H1 (cell line): Measurements from ENCODE around the gene LTBP3. TPM values are rescaled to one million over a fixed set of nuclear protein-coding genes. Genes with fewer than 3 reads are reported as not detected.

Experiments used
- CTCF ChIA-PET: fragments of 300-600 bp; sonication (Branson Sonifier 250); formaldehyde crosslinking; loops from one replicate; lab custom pipeline; 2021; ENCODE audit not compliant: partially characterized antibody; lab: Charles Lee
- POLR2A ChIA-PET: fragments of 300-600 bp; sonication (Branson Sonifier 250); formaldehyde crosslinking; loops from one replicate; lab custom pipeline; 2021; ENCODE audit warnings: inconsistent platforms; ENCODE audit not compliant: partially characterized antibody; lab: Charles Lee
- DNase-seq, 2 experiments: peaks; one replicate each; pipeline versions ENCODE4 v3.0.0 to v3.0.0-alpha.2; 2010 to 2022; ENCODE audit warnings: low spot score in 2 of 2, low read depth in 1 of 2, mixed read lengths in 1 of 2
- FAIRE-seq: peaks from 2 replicates; lab custom pipeline; 2011; peaks lifted over from hg19 to GRCh38; lab: Jason Lieb, UNC
- H2AFZ ChIP-seq: 2 replicates; pipeline ENCODE4 v1.8.1; 2012; ENCODE audit warnings: low read length, inconsistent platforms
- H2AK5ac ChIP-seq: 2 replicates; pipeline ENCODE4 v1.6.1; 2013; ENCODE audit warnings: low read depth, low read length
- H2BK120ac ChIP-seq: replicated peaks from 2 replicates; pipeline ENCODE3; 2013; ENCODE audit warnings: low read depth, low read length, inconsistent platforms
- H2BK12ac ChIP-seq: 2 replicates; pipeline ENCODE4 v1.6.1; 2013; ENCODE audit warnings: low read depth, low read length
- H2BK15ac ChIP-seq: 2 replicates; pipeline ENCODE4 v1.6.1; 2013; ENCODE audit warnings: low read length
- H2BK20ac ChIP-seq: 2 replicates; pipeline ENCODE4 v1.6.1; 2013; ENCODE audit warnings: low read length
- H2BK5ac ChIP-seq: 2 replicates; pipeline ENCODE4 v1.6.1; 2013; ENCODE audit warnings: low read depth, low read length
- H3K14ac ChIP-seq: 2 replicates; pipeline ENCODE4 v1.6.1; 2013; ENCODE audit warnings: inconsistent platforms; ENCODE audit not compliant: insufficient read length
- H3K18ac ChIP-seq: 2 replicates; pipeline ENCODE4 v1.6.1; 2013; ENCODE audit warnings: low read length; ENCODE audit errors: extremely low read depth
- H3K23ac ChIP-seq: 2 replicates; pipeline ENCODE4 v1.6.1; 2013; ENCODE audit warnings: inconsistent platforms; ENCODE audit not compliant: insufficient read length
- H3K23me2 ChIP-seq: 2 replicates; pipeline ENCODE4 v1.6.1; 2013; ENCODE audit warnings: low read depth, low read length
- H3K27ac ChIP-seq: 2 replicates; pipeline ENCODE4 v1.6.1; 2011; ENCODE audit warnings: low read depth, low read length, inconsistent platforms
- H3K27me3 ChIP-seq, 4 experiments: replicated peaks in 1 of 4; 1 replicate in 1 of 4; 2 replicates in 3 of 4; pipeline versions ENCODE4 v1.6.1 to v1.8.1; 2011 to 2013; ENCODE audit warnings: low read length in 3 of 4, mild to moderate bottlenecking in 3 of 4, inconsistent platforms in 2 of 4, mixed read lengths in 2 of 4, moderate library complexity in 1 of 4; ENCODE audit not compliant: control insufficient read depth in 3 of 4, insufficient read depth in 3 of 4; ENCODE audit errors: extremely low read depth in 1 of 4
- H3K36me3 ChIP-seq, 4 experiments: 2 replicates each; pipeline versions ENCODE4 v1.6.1 to v1.8.1; 2011 to 2013; ENCODE audit warnings: mild to moderate bottlenecking in 4 of 4, low read length in 3 of 4, moderate library complexity in 2 of 4, control low read depth in 1 of 4, inconsistent platforms in 1 of 4; ENCODE audit not compliant: insufficient read depth in 4 of 4, control insufficient read depth in 2 of 4
- H3K4ac ChIP-seq: replicated peaks from 2 replicates; pipeline ENCODE3; 2013; ENCODE audit warnings: low read length, low read depth, mixed read lengths, inconsistent platforms; ENCODE audit not compliant: insufficient read length
- H3K4me1 ChIP-seq, 4 experiments: replicated peaks in 1 of 4; 1 replicate in 1 of 4; 2 replicates in 3 of 4; pipeline versions ENCODE4 v1.6.1 to v1.8.1; 2011 to 2013; ENCODE audit warnings: low read length in 3 of 4, inconsistent platforms in 2 of 4, mixed read lengths in 1 of 4; ENCODE audit not compliant: insufficient read depth in 4 of 4, control insufficient read depth in 3 of 4
- H3K4me2 ChIP-seq, 2 experiments: 2 replicates each; pipeline versions ENCODE4 v1.6.1 to v1.8.1; 2011 to 2013; ENCODE audit warnings: low read depth in 2 of 2, low read length in 2 of 2, control low read depth in 1 of 2, inconsistent platforms in 1 of 2, mild to moderate bottlenecking in 1 of 2; ENCODE audit not compliant: insufficient read depth in 1 of 2
- H3K4me3 ChIP-seq, 4 experiments: fragments of 200-600, 300-600 bp in 1 of 4; sonication (generic), shearing (Covaris generic), sonication (Bioruptor Twin) in 1 of 4; 2 replicates each; pipeline versions ENCODE4 v1.5.1 to v1.8.1; 2011 to 2016; ENCODE audit warnings: low read length in 4 of 4, low read depth in 3 of 4, control low read depth in 2 of 4, inconsistent platforms in 2 of 4, mild to moderate bottlenecking in 2 of 4, mixed read lengths in 1 of 4, moderate library complexity in 1 of 4; ENCODE audit not compliant: insufficient read depth in 2 of 4; ENCODE audit errors: extremely low read depth in 1 of 4
- H3K56ac ChIP-seq: replicated peaks from 2 replicates; pipeline ENCODE3; 2013; ENCODE audit warnings: low read depth, mild to moderate bottlenecking, mixed read lengths, low read length, inconsistent platforms; ENCODE audit not compliant: insufficient read length
- H3K79me1 ChIP-seq: 2 replicates; pipeline ENCODE4 v1.6.1; 2013; ENCODE audit warnings: low read depth, low read length, control low read depth
- H3K79me2 ChIP-seq, 2 experiments: 2 replicates each; pipeline versions ENCODE4 v1.6.1 to v1.8.1; 2012 to 2013; ENCODE audit warnings: low read length in 2 of 2, mild to moderate bottlenecking in 2 of 2, inconsistent platforms in 1 of 2; ENCODE audit not compliant: insufficient read depth in 2 of 2, control insufficient read depth in 1 of 2
- H3K9ac ChIP-seq, 4 experiments: replicated peaks in 1 of 4; 1 replicate in 1 of 4; 2 replicates in 3 of 4; pipeline versions ENCODE4 v1.6.1 to v1.8.1; 2011 to 2013; ENCODE audit warnings: low read depth in 3 of 4, low read length in 3 of 4, control low read depth in 2 of 4, mild to moderate bottlenecking in 2 of 4, moderate library complexity in 2 of 4, inconsistent platforms in 1 of 4; ENCODE audit errors: extremely low read depth in 1 of 4
- H3K9me3 ChIP-seq, 2 experiments: 2 replicates each; pipeline versions ENCODE4 v1.6.1 to v1.8.1; 2012 to 2013; ENCODE audit warnings: mild to moderate bottlenecking in 2 of 2, moderate library complexity in 2 of 2, control low read depth in 1 of 2, inconsistent platforms in 1 of 2, low read depth in 1 of 2, low read length in 1 of 2, mixed read lengths in 1 of 2; ENCODE audit not compliant: insufficient read depth in 2 of 2
- H4K20me1 ChIP-seq, 2 experiments: replicated peaks in 1 of 2; 2 replicates each; pipeline versions ENCODE3 to v1.8.1; 2011 to 2013; ENCODE audit warnings: inconsistent platforms in 2 of 2, low read length in 2 of 2, mild to moderate bottlenecking in 1 of 2; ENCODE audit not compliant: insufficient read depth in 2 of 2, control insufficient read depth in 1 of 2
- H4K5ac ChIP-seq: 2 replicates; pipeline ENCODE4 v1.6.1; 2013; ENCODE audit warnings: low read length, low read depth, mixed read lengths, inconsistent platforms; ENCODE audit not compliant: insufficient read length
- H4K8ac ChIP-seq: 2 replicates; pipeline ENCODE4 v1.8.0; 2013; ENCODE audit warnings: mild to moderate bottlenecking, moderate library complexity, low read length, inconsistent platforms; ENCODE audit not compliant: insufficient read depth; ENCODE audit errors: extremely low read depth
- H4K91ac ChIP-seq: replicated peaks from 2 replicates; pipeline ENCODE3; 2013; ENCODE audit warnings: low read length, mixed read lengths, inconsistent platforms; ENCODE audit not compliant: insufficient read length
- ASH2L ChIP-seq: fragments of 200-600, 300-600 bp; sonication (generic); IDR thresholded peaks from one replicate; pipeline ENCODE4 v1.7.1; 2017; ENCODE audit warnings: low read length
- JUND ChIP-seq: IDR thresholded peaks from 2 replicates; pipeline ENCODE4 v1.6.1; 2011; ENCODE audit warnings: mild to moderate bottlenecking, improper control_type of control experiment, low read length
- POLR2A ChIP-seq, 2 experiments: IDR thresholded peaks; 1 replicate in 1 of 2; 2 replicates in 1 of 2; pipeline ENCODE4 v1.6.1; 2011; ENCODE audit warnings: low read depth in 2 of 2, low read length in 2 of 2, mild to moderate bottlenecking in 2 of 2; ENCODE audit errors: control extremely low read depth in 1 of 2
- SIX5 ChIP-seq: IDR thresholded peaks from 2 replicates; pipeline ENCODE4 v1.6.1; 2011; ENCODE audit warnings: mild to moderate bottlenecking, low read depth, low read length
- WGBS, 2 experiments: shearing (Covaris generic) in 1 of 2; methylation state at CpG; one replicate each; pipeline versions ENCODE4 v1.1.6 to v1.1.7; 2013 to 2015; ENCODE audit warnings: low lambda C conversion rate in 2 of 2, mixed read lengths in 2 of 2, inconsistent platforms in 1 of 2, low coverage in 1 of 2, missing lambda C conversion rate in 1 of 2; ENCODE audit not compliant: insufficient replicate concordance in 2 of 2, insufficient coverage in 1 of 2, insufficient read length in 1 of 2; ENCODE audit errors: extremely low coverage in 1 of 2, missing lambda C conversion rate in 1 of 2; 5-methylcytosine and 5-hydroxymethylcytosine counted together
- polyA plus RNA-seq, 7 experiments: library from polyadenylated mRNA; depleted of rRNA in 3 of 7; stranded (reverse) in 5 of 7; unstranded in 2 of 7; fragments of >200 nt in 5 of 7; fragments of 200-250 nt in 2 of 7; gene quantifications; 1 replicate in 5 of 7; 2 replicates in 1 of 7; 4 replicates in 1 of 7; pipeline versions ENCODE4 v1.2.1 to v1.2.3, GENCODE V29; 2011 to 2013; ENCODE audit warnings: missing spikeins in 2 of 7, mixed read lengths in 2 of 7
- total RNA-seq: library from RNA; stranded (reverse); fragmentation: NEBNext Ultra II Directional; extraction: Animal tissue kit (Norgen Biotek cat#: 25700); gene quantifications from 2 replicates; pipeline ENCODE4 v1.2.1, GENCODE V29; 2021

The LTBP3 gene
- total and polyA plus RNA-seq, 2 of the 8 experiments (the other 6 are each of a cell fraction or from before 2014, with no cell fraction given), result 12.8 to 17.8 TPM

GRCh38 chr11:65579291-65579690 lies 21.1 kb upstream of the LTBP3 start:
- Histone ChIP-seq H3K79me2 (no peaks in the 10 kb centered on the region), H3K23ac (no peak overlapping the region), H2AK5ac (no peak overlapping the region), H2BK20ac (no peak overlapping the region), H3K4me2 (no peak overlapping the region), H2BK5ac (no peak overlapping the region), H3K56ac (no peak overlapping the region), H4K20me1 (peaks cover 0 to 7% of the 10 kb centered on the region in 2 experiments)
- POLR2A ChIA-PET, result interaction anchor here (0.7 to 1.1 kb wide), 2 partner anchors 13 to 39 kb away, joined by 3 read pairs; no protein-coding TSS in a partner anchor
- TF ChIP-seq JUND, result no peak
- no peak for TF ChIP-seq ASH2L
- TF ChIP-seq POLR2A (IDR thresholded peaks at IDR 0.05; ENCODE audit: control extremely low read depth in 1 of 2, low read depth in 2 of 2, low read length in 2 of 2), result no peak
- no peak for TF ChIP-seq SIX5
- TF ChIP-seq, all 59 proteins: peak for 0
- Histone ChIP-seq H3K79me1 (no peaks in the 10 kb centered on the region), H3K4me3 (no peak overlapping the region), H3K27ac (no peak overlapping the region), H2BK120ac (no peak overlapping the region), H3K14ac (no peak overlapping the region), H2BK15ac (no peak overlapping the region), H3K36me3 (no peaks in the 10 kb centered on the region), H4K5ac (no peak overlapping the region), H3K4ac (no peak overlapping the region), H3K4me1 (peaks cover 8 to 17% (median 10%) of the 10 kb centered on the region in 4 experiments; a peak in 6 of 7 replicates), H3K18ac (no peak overlapping the region), H4K91ac (no peak overlapping the region), H2BK12ac (no peak overlapping the region), H3K9me3 (no peaks in the 10 kb centered on the region), H4K8ac (no peak overlapping the region), H3K27me3 (peaks cover 15 to 59% (median 44%) of the 10 kb centered on the region in 4 experiments), H3K9ac (no peak overlapping the region), H3K23me2 (peaks cover 8% of the 10 kb centered on the region; the same call in 1 of the 2 replicates), H2AFZ (no peak overlapping the region)
- no peak for FAIRE-seq
- CTCF ChIA-PET, result interaction anchor here (1.5 to 7.2 kb wide), 3 partner anchors 10 to 38 kb away, joined by 5 to 97 read pairs (median 23); no protein-coding TSS in a partner anchor
- DNase-seq, result no peak
- WGBS, 2 experiments, result 89% methylated on average over 4 of the region's 4 CpGs; no CpG with 5 or more reads in 1 of the 2 experiments
